Loucy (cell line): ENCODE results near the gene COL21A1.

ENCODE experiments used
- H2AFZ ChIP-seq: fragments of 200-600 bp; sonication (generic); 2 replicates; pipeline ENCODE4 v1.6.0; 2016; ENCODE audit warnings: antibody characterized with exemption, mild to moderate bottlenecking, low read length, moderate library complexity
- H3F3A ChIP-seq: fragments of 200-600 bp; 2 replicates; pipeline ENCODE4 v1.6.0; 2016; ENCODE audit warnings: antibody characterized with exemption, low read depth, mild to moderate bottlenecking
- H3K27me3 ChIP-seq: fragments of 200-600 bp; sonication (generic); 2 replicates; pipeline ENCODE4 v1.6.1; 2014; ENCODE audit warnings: low read length, mild to moderate bottlenecking; ENCODE audit not compliant: insufficient read depth, poor library complexity, severe bottlenecking
- H3K36me3 ChIP-seq: fragments of 200-600 bp; sonication (generic); 2 replicates; pipeline ENCODE4 v1.6.1; 2016; ENCODE audit warnings: low read length; ENCODE audit not compliant: insufficient read depth
- H3K4me1 ChIP-seq: fragments of 200-600 bp; sonication (generic); 2 replicates; pipeline ENCODE4 v1.5.1; 2014; ENCODE audit warnings: low read length, mild to moderate bottlenecking; ENCODE audit not compliant: insufficient read depth, poor library complexity, severe bottlenecking
- H3K4me2 ChIP-seq: fragments of 200-600 bp; sonication (generic); 2 replicates; pipeline ENCODE4 v1.6.0; 2014; ENCODE audit warnings: antibody characterized with exemption, low read length, low read depth, mild to moderate bottlenecking; ENCODE audit not compliant: poor library complexity, severe bottlenecking
- H3K4me3 ChIP-seq: fragments of 200-600 bp; sonication (generic); 2 replicates; pipeline ENCODE4 v1.5.1; 2014; ENCODE audit warnings: low read length, mild to moderate bottlenecking, mixed read lengths; ENCODE audit not compliant: poor library complexity, severe bottlenecking
- H3K79me2 ChIP-seq: fragments of 200-600 bp; sonication (generic); 2 replicates; pipeline ENCODE4 v1.6.1; 2014; ENCODE audit warnings: low read length; ENCODE audit not compliant: insufficient read depth
- H3K9ac ChIP-seq: fragments of 200-600 bp; sonication (generic); 2 replicates; pipeline ENCODE4 v1.6.0; 2014; ENCODE audit warnings: mild to moderate bottlenecking, low read depth, low read length, moderate library complexity; ENCODE audit not compliant: poor library complexity, severe bottlenecking
- H3K9me2 ChIP-seq: fragments of 200-600 bp; sonication (generic); replicated peaks from 2 replicates; pipeline ENCODE4 v1.6.1; 2016; ENCODE audit warnings: low read depth, low read length, mixed read lengths
- H3K9me3 ChIP-seq: fragments of 200-600 bp; sonication (generic); 2 replicates; pipeline ENCODE4 v1.6.1; 2014; ENCODE audit warnings: mild to moderate bottlenecking, antibody characterized with exemption, low read length, low read depth; ENCODE audit not compliant: insufficient read depth
- H4K20me1 ChIP-seq: fragments of 200-600 bp; sonication (generic); 2 replicates; pipeline ENCODE4 v1.6.0; 2014; ENCODE audit warnings: antibody characterized with exemption, low read length, mild to moderate bottlenecking; ENCODE audit not compliant: insufficient read depth, poor library complexity, severe bottlenecking
- CTCF ChIP-seq: fragments of 200-600 bp; sonication (generic); conservative IDR thresholded peaks from 2 replicates; pipeline ENCODE4 v1.5.1; 2014; ENCODE audit warnings: mild to moderate bottlenecking, antibody characterized with exemption, low read length
- EZH2phosphoT487 ChIP-seq: fragments of 200-600 bp; IDR thresholded peaks from 2 replicates; pipeline ENCODE4 v1.6.1; 2018; ENCODE audit warnings: antibody characterized with exemption, mild to moderate bottlenecking, moderate library complexity, borderline replicate concordance

The COL21A1 gene

GRCh38 chr6:56073315-56073714 lies 174.1 kb downstream of the COL21A1 start:
- Histone ChIP-seq H3K27me3 (no peaks in the 10 kb centered on the region), H4K20me1 (no peaks in the 10 kb centered on the region), H3F3A (no peaks in the 10 kb centered on the region), H3K4me3 (no peak overlapping the region), H2AFZ (no peak overlapping the region), H3K79me2 (no peaks in the 10 kb centered on the region), H3K4me2 (no peak overlapping the region), H3K36me3 (no peaks in the 10 kb centered on the region), H3K4me1 (no peaks in the 10 kb centered on the region), H3K9ac (no peak overlapping the region), H3K9me2 (no peaks in the 10 kb centered on the region), H3K9me3 (no peaks in the 10 kb centered on the region)
- TF ChIP-seq EZH2phosphoT487 (no peak), CTCF (no peak)

GRCh38 chr6:56072856-56073255 lies 174.5 kb downstream of the COL21A1 start:
- Histone ChIP-seq H3K79me2 (no peaks in the 10 kb centered on the region), H3K4me3 (no peak overlapping the region), H3K9ac (no peak overlapping the region), H2AFZ (no peak overlapping the region), H3K9me2 (no peaks in the 10 kb centered on the region), H3K4me2 (no peak overlapping the region), H3K4me1 (no peaks in the 10 kb centered on the region), H3F3A (no peaks in the 10 kb centered on the region), H3K27me3 (no peaks in the 10 kb centered on the region), H3K9me3 (no peaks in the 10 kb centered on the region), H4K20me1 (no peaks in the 10 kb centered on the region), H3K36me3 (no peaks in the 10 kb centered on the region)
- TF ChIP-seq EZH2phosphoT487 (no peak), CTCF (no peak)

- Histone ChIP-seq H3K36me3 (no peaks in the 10 kb centered on the region), H3K9ac (no peak overlapping the region), H3K4me1 (no peaks in the 10 kb centered on the region), H3K79me2 (no peaks in the 10 kb centered on the region), H3K4me3 (no peak overlapping the region), H3K9me2 (no peaks in the 10 kb centered on the region), H3K4me2 (no peak overlapping the region), H3F3A (no peaks in the 10 kb centered on the region), H4K20me1 (no peaks in the 10 kb centered on the region), H3K27me3 (no peaks in the 10 kb centered on the region), H2AFZ (no peak overlapping the region), H3K9me3 (no peaks in the 10 kb centered on the region)
- TF ChIP-seq EZH2phosphoT487: no peak
- no peak for TF ChIP-seq CTCF
Measured at GRCh38 chr6:56065408-56065807, 182.0 kb downstream of the COL21A1 start.
